Stimulated activated CD8-positive, alpha-beta memory T cell treated with anti-CD3 and anti-CD28 coated beads, Interleukin-2, amount 100 ng/mL, for 1 hour (primary cell): ENCODE data around the gene TCP11L1.

Source experiments
- DNase-seq, 2 donors: peaks; one replicate each; pipeline ENCODE4 v3.0.0-alpha.2; 2020; ENCODE audit warnings: low read depth in 2 of 2

Gene TCP11L1, protein sequence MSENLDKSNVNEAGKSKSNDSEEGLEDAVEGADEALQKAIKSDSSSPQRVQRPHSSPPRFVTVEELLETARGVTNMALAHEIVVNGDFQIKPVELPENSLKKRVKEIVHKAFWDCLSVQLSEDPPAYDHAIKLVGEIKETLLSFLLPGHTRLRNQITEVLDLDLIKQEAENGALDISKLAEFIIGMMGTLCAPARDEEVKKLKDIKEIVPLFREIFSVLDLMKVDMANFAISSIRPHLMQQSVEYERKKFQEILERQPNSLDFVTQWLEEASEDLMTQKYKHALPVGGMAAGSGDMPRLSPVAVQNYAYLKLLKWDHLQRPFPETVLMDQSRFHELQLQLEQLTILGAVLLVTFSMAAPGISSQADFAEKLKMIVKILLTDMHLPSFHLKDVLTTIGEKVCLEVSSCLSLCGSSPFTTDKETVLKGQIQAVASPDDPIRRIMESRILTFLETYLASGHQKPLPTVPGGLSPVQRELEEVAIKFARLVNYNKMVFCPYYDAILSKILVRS

GRCh38 chr11:33039274-33040032 is at the start of gene TCP11L1:
TSS of gene TCP11L1 (plus strand) at chr11:33039572. CDS start at chr11:33043774, 4,202 bp downstream.
- DNase-seq, result peak; percentile 56 to 63

DNA sequence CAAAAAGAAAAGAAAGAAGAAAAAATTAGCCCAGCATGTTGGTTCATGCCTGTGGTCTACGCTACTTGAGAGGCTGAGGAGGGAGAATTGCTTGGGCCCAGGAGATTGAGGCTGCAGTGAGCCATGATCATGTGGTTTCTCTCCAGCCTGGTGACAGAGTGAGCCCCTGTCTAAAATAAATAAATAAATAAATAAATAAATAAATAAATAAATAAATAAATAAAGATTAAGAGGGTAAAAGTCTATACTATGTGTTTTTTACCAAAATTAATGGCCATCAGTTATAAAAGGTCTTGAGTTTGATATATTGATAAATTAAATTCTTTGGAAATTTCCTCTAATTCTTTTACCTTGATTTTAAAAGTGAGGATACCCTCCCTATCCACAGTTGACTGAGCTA is 48.9 kb upstream of the TCP11L1 start:
- DNase-seq, result no peak

DNA sequence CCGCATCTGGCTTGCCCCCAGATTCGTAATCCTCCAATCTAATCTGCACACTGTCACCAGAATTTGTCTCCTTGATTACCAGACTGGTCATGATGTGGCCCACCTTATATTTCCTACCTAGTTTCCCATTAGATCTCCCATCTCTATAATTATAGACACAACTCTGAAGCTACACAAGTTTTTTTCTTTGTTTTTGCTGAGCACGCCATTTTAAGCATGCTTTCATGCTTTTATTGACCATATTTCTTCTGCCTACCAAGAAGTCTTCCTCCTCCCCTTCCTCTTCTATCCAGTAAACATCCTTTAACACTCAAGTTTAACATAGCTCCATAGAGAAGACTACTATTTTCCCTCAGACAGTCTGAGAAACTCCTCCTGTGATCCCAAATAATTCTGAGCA is 47.9 kb upstream of the TCP11L1 start:
- DNase-seq, result no peak

- no peak for DNase-seq
Observed at GRCh38 chr11:32991898-32992297, 47.5 kb upstream of the TCP11L1 start.

DNA sequence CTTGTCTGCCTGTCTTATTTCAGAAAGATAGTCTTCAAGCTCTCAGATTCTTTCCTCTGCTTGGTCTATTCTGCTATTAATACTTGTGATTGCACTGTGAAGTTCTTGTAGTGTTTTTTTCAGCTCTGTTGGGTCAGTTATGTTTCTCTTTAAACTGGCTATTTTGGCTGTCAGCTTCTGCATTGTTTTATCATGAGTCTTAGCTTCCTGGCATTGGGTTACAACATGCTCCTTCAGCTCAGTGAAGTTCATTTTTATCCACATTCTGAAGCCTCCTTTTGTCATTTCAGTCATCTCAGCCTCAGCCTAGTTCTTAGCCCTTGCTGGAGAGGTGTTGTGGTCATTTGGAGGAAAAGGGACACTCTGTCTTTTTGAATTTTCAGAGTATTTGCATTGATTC is 39.2 kb upstream of the TCP11L1 start:
- DNase-seq, result no peak

DNA sequence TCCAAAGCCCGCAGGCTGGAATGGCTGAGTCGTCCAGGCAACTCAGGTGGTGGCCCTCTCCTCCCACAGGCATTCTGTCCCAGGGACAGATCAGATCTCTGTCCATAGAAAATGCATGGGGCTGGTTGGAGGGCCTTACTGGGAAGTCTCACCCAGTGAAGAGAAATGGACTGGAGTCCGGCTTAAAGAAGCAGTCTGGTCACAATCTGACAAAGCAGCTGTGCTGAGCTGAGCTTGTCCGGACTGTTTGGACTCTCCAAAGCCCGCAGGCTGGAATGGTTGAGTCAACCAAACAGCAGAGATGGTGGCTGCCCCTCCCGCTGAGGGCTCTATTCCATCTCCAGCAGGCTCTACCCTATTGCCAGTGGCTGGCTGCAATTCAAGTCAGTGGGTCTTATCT is 38.1 kb upstream of the TCP11L1 start:
- DNase-seq, result no peak

- DNase-seq, result no peak
Observed at GRCh38 chr11:33001751-33002542, 37.4 kb upstream of the TCP11L1 start.

DNA sequence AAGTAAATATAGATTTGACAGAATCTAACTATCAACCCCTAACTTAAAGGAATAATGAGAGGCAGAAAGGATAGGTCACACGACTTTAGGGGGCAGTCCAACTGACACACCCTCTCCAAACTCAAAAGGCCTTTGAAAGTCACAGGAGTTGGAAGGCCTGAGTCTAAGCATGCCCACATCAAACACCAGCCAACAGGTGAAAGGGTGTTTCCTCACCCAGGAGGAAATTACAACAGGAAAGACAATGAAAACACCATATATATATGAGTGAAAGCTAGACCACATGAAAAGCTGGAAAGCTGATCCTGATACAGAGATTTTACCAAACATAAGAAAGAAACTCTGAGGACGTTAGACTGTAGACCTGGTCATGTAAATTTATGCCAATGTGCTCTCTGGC is 34.2 kb upstream of the TCP11L1 start:
- DNase-seq, result no peak

- DNase-seq, result no peak
Observed at GRCh38 chr11:33006010-33006409, 33.4 kb upstream of the TCP11L1 start.

DNA sequence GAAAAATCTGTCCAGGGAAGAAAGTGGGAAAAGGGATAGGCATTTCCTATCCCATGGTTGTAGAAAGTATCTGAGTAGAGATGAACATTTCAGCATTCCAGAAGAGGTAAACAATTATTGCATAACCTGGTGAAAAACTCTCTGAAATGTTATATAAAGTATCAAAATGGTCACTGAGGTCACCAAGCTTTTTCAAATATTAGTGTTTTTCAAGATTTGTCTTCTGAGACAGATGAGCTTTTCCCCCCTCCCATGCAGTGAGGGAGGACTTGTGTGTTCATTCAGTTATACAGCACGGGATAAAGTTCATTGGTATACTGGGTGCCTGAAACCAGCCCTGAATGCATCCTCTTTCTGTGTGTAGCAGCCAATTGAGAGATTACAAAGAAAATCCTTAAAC is 25.6 kb upstream of the TCP11L1 start:
- DNase-seq, result no peak

DNA sequence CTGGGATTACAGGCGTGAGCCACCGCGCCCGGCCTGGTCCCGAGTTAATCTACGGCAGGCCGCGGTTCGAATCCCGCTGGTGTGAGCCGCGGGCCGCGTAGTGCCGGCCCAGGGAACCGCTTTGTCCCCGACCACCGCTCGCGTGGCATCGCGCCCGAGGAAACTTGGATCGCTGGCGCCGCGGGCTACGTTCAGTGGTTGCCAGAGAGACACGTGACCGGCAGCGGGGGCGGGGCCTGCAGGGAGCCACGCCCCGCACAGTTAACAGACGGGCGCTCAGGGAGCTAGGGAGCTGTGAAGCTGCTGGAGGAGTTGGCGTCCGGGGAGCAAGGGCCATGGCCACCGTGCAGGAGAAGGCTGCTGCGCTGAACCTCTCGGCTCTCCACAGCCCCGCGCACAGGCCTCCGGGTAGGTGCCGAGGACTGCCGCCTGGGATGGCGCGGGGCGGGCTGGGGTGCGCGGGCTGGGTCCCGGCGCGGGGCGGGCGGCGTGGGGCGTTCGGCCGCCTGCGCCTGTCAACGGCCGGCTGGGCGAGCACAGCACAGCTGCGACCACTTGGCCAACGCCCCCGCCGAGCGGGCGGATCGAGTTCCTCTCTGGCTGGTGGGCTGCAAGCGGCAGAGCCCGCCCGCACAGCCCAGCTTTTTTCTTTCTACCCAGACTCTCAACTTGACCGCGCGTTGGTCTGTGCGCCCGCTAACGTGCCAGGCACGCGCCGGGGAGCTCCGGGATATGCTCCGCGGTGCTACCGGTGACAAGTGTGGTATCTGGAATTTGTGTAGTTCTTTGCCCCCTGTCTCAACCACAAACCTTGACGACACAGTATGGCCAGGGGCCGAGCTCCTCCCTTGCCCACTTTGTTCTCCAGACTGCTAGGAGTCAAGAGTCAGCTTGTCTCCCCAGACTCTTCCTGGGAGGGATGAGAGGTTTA is 23.5 kb upstream of the TCP11L1 start, which contains the start of gene DEPDC7:
DEPDC7 (plus strand) TSS at position 258 of the 931 bp plus-strand sequence; CDS start at position 336, 78 bp downstream.
- peak; percentile 56 to 60 for DNase-seq

- no peak for DNase-seq
Observed at GRCh38 chr11:33016654-33017053, 22.7 kb upstream of the TCP11L1 start.

GRCh38 chr11:33017478-33017877 is 21.9 kb upstream of the TCP11L1 start:
- no peak for DNase-seq

DNA sequence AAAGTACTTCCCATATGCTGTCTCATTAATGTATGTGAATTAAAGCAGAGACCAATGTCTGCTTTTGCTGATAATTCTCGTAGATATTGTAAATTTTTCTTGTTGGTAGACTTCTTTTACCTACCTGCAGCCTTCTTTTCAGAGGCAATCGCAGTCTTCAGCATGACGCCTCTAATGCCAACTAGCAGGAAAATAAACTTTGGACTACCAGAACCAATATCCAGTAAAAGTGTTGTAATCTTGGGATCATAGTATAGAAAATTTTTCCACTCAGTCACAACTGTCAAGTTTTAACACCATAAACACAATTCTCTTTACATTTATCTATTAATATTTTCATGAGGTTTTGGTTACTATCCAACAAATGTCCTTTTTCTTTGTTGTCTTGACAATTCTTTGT is 21.4 kb upstream of the TCP11L1 start:
- DNase-seq, result no peak

DNA sequence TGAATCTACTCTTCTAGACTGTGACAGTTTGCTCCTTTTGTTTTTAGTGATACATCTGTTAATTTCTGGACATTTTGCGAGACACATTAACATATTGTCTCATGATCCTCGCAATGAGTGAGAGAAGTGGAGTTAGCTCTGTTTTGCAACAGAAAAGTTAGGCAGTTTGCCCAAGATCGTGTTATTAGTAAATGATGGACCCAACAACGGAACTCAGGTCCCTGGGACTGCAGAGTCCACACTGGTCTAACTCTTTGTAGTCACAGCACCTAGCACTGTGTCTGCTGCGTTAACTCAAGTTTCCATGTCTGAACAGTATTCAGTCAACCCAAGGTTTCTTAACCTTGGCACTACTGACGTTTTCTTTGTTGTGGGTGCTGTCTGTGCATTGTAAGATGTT is 20.5 kb upstream of the TCP11L1 start:
- no peak for DNase-seq

DNA sequence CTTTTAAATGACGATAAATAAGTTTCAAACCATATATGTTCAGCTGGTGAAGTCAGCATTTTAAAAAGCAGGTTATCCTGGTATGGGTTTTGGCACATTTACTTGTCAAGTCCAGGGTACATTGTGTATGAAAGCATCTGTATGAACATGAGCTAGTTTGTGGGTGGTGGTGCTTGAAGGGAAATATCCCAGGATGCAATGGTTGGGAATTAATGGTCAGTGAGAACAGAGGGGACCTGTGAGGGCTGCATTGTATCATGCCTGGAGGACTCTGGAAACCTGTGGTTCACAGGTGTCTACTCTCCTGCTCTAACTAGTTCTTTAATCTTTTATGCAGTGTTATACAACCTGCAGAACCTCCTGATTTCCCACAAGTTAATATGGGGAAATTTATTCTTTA is 17.9 kb upstream of the TCP11L1 start:
- no peak for DNase-seq

- no peak for DNase-seq
Observed at GRCh38 chr11:33021937-33022336, 17.4 kb upstream of the TCP11L1 start.

DNA sequence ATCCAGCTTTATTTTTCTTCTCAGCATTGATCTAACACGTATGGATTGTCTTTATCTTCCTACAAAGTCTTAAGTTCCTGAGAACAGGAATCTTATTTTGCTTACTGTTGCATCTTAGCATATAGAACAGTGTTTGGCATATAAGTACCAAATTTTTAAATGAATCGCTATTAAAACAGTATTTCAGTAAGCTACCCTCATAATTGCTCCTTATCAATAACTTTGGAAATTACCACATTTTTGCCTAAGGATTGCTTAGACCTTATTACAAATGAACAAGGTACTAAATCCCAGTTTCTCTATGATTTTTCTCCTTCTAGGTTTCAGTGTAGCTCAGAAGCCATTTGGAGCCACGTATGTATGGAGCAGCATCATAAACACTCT is 14.0 kb upstream of the TCP11L1 start:
- DNase-seq, result no peak

DNA sequence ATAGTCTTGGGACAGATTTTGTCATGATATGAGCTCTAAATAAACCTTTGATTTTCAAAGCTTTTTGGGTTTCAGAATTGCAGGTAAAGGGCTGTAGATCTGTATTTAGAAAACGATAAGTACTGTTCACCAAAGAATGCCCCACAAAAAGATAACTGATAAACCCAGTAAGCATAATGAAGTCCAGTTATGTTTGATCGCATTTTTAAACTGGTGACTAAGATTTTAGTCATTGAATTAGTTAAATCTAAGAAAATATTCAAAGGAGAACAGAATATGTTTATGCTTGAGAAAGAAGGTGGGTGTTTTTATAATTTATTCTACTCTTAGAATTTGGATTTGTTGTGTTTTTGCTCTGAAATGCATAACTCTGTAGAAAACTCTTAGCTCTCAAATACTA is 12.1 kb upstream of the TCP11L1 start:
- DNase-seq, result no peak

- no peak for DNase-seq
Observed at GRCh38 chr11:33027846-33028536, 11.4 kb upstream of the TCP11L1 start.
